Measurements from ENCODE around the gene TNK1. TPM values are rescaled to one million over a fixed set of nuclear protein-coding genes. Genes with fewer than 3 reads are reported as not detected.
"Not testable (repeated sequence)": the region's sequence is repeated elsewhere in the genome, so short reads cannot be mapped to it uniquely, and the experiment has no call there.

Gene TNK1
- total RNA-seq, 1 donor from 2014 or later = 1.8 TPM

GRCh38 chr17:7361906-7362305 lies 19.0 kb upstream of the TNK1 start:
- no peak overlapping the region for H3K27ac ChIP-seq (replicated peaks)
- no peak for TF ChIP-seq CTCF (IDR thresholded peaks at IDR 0.05; ENCODE audit: borderline replicate concordance)
- H3K9me3 ChIP-seq (replicated peaks) = no peaks in the 10 kb centered on the region
- intact Hi-C loops (cut with micrococcal nuclease) = no loop called here
- H3K36me3 ChIP-seq = no peaks in the 10 kb centered on the region
- no peaks in the 10 kb centered on the region for H3K27me3 ChIP-seq (ENCODE audit: low read depth)
- no peaks in the 10 kb centered on the region for H3K4me1 ChIP-seq
- DNase-seq = no peak
- H3K4me3 ChIP-seq = no peak overlapping the region

GRCh38 chr17:7363311-7363710 lies 17.6 kb upstream of the TNK1 start:
- intact Hi-C loops (cut with micrococcal nuclease) = no loop called here

DNA sequence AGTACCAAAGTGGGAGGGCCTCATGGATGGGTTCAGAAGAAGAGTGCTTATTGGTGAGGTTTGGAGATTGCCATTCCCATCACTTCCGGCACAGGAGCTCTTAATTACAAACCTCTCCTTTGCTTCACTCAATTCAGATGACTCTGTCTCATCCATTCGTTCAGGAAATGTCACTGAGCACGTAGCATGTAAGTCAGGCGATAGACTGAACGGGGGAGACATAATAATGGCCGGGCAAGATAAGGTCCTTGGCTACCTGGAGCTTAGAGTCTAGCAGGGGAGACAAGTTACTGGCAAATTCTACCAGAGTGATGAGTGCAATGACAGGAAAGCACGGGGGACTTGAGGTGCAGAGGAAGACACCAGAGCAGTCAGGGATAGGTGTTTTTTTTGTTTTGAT lies 14.9 kb upstream of the TNK1 start:
- H3K4me3 ChIP-seq; H3K9me3 ChIP-seq (replicated peaks); DNase-seq; H3K36me3 ChIP-seq; H3K4me1 ChIP-seq; H3K27ac ChIP-seq (replicated peaks); intact Hi-C loops (cut with micrococcal nuclease): not testable (repeated sequence)
- peaks cover 21% of the 10 kb centered on the region for H3K27me3 ChIP-seq (ENCODE audit: low read depth)

More at GRCh38 chr17:7363311-7363710, 17.6 kb upstream of the TNK1 start:
- DNase-seq = no peak
- H3K9me3 ChIP-seq (replicated peaks) = no peaks in the 10 kb centered on the region
- TF ChIP-seq CTCF (IDR thresholded peaks at IDR 0.05; ENCODE audit: borderline replicate concordance) = no peak
- H3K27ac ChIP-seq (replicated peaks) = no peak overlapping the region
- H3K36me3 ChIP-seq = no peaks in the 10 kb centered on the region
- no peak overlapping the region for H3K4me3 ChIP-seq
- no peaks in the 10 kb centered on the region for H3K4me1 ChIP-seq
- H3K27me3 ChIP-seq (ENCODE audit: low read depth) = peaks cover 6% of the 10 kb centered on the region

GRCh38 chr17:7367083-7367482 lies 13.8 kb upstream of the TNK1 start:
- intact Hi-C loops (cut with micrococcal nuclease) = no loop called here
- Histone ChIP-seq H3K4me3 (no peak overlapping the region), H3K27ac (replicated peaks) (no peak overlapping the region), H3K36me3 (no peaks in the 10 kb centered on the region), H3K4me1 (no peaks in the 10 kb centered on the region), H3K27me3 (ENCODE audit: low read depth) (peaks cover 21% of the 10 kb centered on the region), H3K9me3 (replicated peaks) (no peaks in the 10 kb centered on the region)
- no peak for TF ChIP-seq CTCF (IDR thresholded peaks at IDR 0.05; ENCODE audit: borderline replicate concordance)
- no peak for DNase-seq

DNA sequence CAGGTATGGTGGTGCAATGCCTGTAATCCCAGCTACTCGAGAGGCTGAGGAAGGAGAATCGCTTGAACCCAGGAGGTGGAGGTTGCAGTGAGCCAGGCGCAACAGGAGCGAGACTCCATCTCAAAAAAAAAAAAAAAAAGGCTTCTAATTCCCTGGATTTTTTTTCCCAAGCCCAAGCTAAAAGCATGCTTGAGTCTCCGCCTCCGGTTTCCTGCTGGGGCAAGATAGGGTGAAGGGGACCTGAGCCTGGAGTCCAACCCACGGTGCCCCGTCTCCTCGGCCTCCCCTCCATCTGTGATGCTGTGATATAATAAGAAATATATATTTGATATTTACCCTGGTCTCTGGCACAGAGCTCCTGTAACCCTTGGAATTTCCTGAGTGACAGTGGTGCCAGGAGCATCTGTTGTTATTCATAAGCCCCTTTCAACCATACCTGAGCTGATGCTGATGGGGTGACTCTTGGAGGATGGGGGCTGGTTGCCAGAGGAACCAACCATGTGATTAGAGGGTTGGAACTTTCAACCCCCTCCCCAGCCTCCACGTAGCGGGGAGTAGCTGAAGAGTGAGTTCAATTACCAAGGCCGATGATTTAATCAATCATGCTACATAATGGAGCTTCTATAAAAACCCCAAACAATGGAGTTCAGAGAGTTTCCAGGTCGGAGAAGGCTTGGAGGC lies 12.8 kb upstream of the TNK1 start:
- intact Hi-C loops (cut with micrococcal nuclease) = no loop called here
- Histone ChIP-seq H3K27me3 (ENCODE audit: low read depth) (peaks cover 21% of the 10 kb centered on the region), H3K4me1 (no peaks in the 10 kb centered on the region), H3K4me3 (no peak overlapping the region), H3K9me3 (replicated peaks) (no peaks in the 10 kb centered on the region), H3K27ac (replicated peaks) (no peak overlapping the region), H3K36me3 (no peaks in the 10 kb centered on the region)
- TF ChIP-seq CTCF (IDR thresholded peaks at IDR 0.05; ENCODE audit: borderline replicate concordance) = no peak
- DNase-seq = no peak

GRCh38 chr17:7368599-7368994 lies 12.3 kb upstream of the TNK1 start:
- H3K36me3 ChIP-seq; H3K4me3 ChIP-seq; H3K27ac ChIP-seq (replicated peaks); intact Hi-C loops (cut with micrococcal nuclease); H3K4me1 ChIP-seq; H3K9me3 ChIP-seq (replicated peaks); DNase-seq: not testable (repeated sequence)
- H3K27me3 ChIP-seq (ENCODE audit: low read depth) = peaks cover 21% of the 10 kb centered on the region
